ENCODE results near the gene PIK3CA.
"Not testable (repeated sequence)": the region's sequence is repeated elsewhere in the genome, so short reads cannot be mapped to it uniquely, and the experiment has no call there.

The PIK3CA gene

GRCh38 chr3:179215550-179215949 lies 67.4 kb downstream of the PIK3CA start:
- DNase-seq = not testable (repeated sequence)

DNA sequence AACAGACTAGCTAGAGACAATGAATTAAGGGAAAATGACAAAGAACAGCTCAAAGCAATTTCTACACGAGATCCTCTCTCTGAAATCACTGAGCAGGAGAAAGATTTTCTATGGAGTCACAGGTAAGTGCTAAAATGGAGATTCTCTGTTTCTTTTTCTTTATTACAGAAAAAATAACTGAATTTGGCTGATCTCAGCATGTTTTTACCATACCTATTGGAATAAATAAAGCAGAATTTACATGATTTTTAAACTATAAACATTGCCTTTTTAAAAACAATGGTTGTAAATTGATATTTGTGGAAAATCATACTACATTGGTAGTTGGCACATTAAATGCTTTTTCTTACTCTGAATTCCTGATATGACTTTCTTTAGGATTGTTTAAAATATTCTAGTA lies 70.1 kb downstream of the PIK3CA start:
- not testable (repeated sequence) for DNase-seq

GRCh38 chr3:179223548-179223947 lies 75.4 kb downstream of the PIK3CA start:
- DNase-seq = no peak

DNA sequence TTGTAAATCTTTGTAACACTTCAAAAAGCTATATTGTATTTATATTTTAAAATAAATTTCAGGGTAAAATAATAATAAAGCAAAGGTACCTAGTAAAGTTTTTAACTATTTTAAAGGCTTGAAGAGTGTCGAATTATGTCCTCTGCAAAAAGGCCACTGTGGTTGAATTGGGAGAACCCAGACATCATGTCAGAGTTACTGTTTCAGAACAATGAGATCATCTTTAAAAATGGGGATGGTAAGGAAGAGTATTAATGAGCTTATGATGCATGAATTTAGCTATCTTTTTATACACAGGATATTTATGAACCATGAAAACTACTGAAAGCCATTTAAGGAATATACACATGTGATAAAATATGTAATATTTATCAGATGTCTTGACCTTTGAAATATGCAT lies 76.4 kb downstream of the PIK3CA start:
- no peak for DNase-seq

- no peak for DNase-seq
Measured at GRCh38 chr3:179227349-179227748, 79.2 kb downstream of the PIK3CA start.

DNA sequence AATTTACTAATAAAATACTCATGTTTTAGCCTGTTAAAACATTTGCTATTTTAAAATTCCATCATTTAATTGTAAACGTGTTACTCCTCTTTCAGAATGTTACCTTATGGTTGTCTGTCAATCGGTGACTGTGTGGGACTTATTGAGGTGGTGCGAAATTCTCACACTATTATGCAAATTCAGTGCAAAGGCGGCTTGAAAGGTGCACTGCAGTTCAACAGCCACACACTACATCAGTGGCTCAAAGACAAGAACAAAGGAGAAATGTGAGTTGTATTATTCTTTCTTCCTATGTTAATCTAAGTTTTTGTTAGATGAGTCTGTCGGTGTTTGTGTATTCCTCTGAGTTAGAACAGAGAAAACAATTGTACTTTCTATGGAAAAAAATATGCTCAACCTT lies 81.0 kb downstream of the PIK3CA start:
- DNase-seq = no peak

DNA sequence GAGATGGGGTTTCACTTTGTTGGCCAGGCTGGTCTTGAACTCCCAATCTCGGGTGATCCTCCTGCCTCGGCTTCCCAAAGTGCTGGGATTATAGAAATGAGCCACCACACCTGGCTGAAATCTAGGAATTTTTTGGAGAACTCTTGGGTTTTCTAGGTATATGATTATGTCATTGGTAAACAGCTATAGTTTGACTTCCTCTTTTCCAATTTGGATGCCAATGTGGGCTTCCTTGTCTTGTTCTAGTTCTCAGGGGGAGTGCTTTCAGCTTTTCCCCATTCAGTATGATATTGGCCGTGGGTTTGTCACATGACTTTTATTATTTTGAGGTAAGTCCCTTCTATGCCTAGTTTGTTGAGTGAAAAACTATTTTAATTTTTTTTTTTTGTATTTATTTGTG lies 84.9 kb downstream of the PIK3CA start:
- no peak for DNase-seq

DNA sequence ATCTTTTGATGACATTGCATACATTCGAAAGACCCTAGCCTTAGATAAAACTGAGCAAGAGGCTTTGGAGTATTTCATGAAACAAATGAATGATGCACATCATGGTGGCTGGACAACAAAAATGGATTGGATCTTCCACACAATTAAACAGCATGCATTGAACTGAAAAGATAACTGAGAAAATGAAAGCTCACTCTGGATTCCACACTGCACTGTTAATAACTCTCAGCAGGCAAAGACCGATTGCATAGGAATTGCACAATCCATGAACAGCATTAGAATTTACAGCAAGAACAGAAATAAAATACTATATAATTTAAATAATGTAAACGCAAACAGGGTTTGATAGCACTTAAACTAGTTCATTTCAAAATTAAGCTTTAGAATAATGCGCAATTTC lies 86.0 kb downstream of the PIK3CA start:
- DNase-seq = no peak

DNA sequence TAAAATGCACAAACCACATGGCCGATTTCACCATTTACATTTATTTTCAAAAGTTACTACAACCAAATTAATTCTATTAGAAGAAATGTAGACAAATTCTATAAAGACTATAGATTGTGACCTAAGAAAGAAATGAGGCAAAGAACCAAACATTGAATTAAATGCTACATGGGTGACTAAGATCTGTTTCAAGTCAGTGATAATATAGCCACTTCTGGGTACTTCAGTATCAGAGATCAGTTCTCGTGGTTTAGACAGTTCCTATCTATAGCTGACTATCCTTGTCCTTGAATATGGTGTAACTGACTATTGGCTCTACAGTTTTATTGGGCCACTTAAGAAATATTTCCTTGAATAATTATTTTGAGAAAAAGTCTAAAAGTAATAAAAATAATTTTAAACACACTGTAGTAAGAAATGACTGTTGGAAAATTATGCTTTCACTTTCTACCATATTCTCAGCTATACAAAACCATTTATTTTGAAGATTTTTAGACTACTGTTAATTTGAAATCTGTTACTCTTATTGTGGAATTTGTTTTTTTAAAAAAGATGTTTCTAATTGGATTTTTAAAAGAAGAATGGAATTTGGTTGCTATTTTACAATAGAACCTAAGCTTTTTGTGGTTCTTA lies 88.6 kb downstream of the PIK3CA start:
- no peak for DNase-seq

DNA sequence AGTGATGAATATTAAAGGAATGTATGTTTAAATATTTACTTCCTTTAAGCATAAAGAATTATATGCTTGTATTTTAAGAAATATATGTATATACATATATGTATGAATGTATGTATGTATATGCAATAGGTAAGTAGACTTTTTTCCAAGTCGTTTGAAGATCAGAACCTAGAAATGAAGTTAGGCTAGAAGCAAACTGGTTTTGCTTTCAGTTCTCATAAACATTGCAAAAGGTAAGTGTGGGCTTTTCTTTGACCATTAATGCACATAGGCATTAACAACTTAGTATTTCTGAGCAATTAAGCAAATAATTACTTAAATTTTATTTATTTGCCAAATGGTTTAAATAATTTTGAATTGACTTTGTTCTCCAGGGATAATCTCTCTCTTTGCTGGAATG lies 92.1 kb downstream of the PIK3CA start:
- not testable (repeated sequence) for DNase-seq

- not testable (repeated sequence) for DNase-seq
Measured at GRCh38 chr3:179242859-179243258, 94.7 kb downstream of the PIK3CA start.

DNA sequence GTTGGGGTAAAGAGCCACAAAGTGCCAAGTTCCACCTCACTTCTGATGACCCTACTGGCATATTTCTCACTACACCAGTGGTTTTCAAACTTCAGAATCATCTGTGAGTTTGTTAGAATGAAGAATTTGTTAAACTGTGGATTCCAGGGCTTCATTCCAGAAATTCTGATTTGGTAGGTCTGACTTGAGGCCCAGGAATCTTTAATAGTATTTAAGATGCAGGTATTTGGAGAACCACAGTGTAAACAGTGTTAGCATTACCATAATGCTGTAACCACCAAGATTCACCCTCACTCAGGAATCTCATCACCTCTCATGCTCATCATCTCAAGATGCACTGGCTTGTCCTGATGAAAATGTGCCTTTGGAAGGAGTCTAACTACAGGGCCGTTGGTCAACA lies 96.7 kb downstream of the PIK3CA start:
- DNase-seq = no peak

- no peak for DNase-seq
Measured at GRCh38 chr3:179247289-179248015, 99.3 kb downstream of the PIK3CA start.

GRCh38 chr3:179250803-179251476 lies 102.8 kb downstream of the PIK3CA start, which contains the start of gene KCNMB3:
Gene KCNMB3 (minus strand): TSS chr3:179251114. CDS start chr3:179250990, 124 bp downstream.
- no peak for DNase-seq

- no peak for DNase-seq
Measured at GRCh38 chr3:179256813-179257212, 108.7 kb downstream of the PIK3CA start.

DNA sequence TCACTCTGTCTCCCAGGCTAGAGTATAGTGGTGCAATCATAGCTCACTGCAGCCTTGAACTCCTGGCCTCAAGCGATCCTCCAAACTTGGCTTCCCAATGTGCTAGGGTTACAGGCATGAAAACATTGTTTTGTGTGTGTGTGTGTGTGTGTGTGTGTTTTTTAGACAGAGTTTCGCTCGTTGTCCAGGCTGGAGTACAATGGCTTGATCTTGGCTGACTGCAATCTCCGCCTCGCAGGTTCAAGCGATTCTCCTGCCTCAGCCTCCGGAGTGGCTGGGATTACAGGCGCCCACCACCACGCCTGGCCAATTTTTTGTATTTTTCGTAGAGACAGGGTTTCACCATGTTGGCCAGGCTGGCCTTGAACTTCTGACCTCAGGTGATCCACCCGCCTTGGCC lies 109.6 kb downstream of the PIK3CA start:
- DNase-seq = not testable (repeated sequence)

- DNase-seq = no peak
Measured at GRCh38 chr3:179258820-179259219, 110.7 kb downstream of the PIK3CA start.

- not testable (repeated sequence) for DNase-seq
Measured at GRCh38 chr3:179259959-179260756, 112.0 kb downstream of the PIK3CA start.

- peak; percentile 74 for DNase-seq
Measured at GRCh38 chr3:179260949-179261765, 113.0 kb downstream of the PIK3CA start.

- no peak for DNase-seq
Measured at GRCh38 chr3:179263134-179263533, 115.0 kb downstream of the PIK3CA start.

DNA sequence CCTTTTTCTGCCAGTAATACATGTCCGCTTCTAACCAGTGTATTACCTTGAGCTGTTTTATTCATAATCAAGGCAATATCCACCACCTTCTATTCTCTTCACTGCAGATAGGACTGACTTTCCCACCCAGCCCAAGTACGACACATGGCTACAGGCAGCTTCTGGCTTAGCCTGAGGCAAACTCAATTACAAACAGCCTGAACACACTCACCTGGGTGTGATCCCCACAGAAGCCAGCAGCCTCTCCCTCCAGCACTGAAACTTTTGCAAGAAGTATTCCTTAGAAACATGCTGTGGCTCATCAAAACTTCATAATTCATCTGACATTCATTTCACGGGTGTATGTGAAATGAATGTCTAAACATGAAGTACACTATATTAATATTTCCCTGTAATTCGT lies 116.3 kb downstream of the PIK3CA start:
- DNase-seq = no peak

- no peak for DNase-seq
Measured at GRCh38 chr3:179265092-179265491, 116.9 kb downstream of the PIK3CA start.
